T-cell (primary cell): Measurements from ENCODE around the gene ZNF195. TPM values are rescaled to one million over a fixed set of nuclear protein-coding genes. Genes with fewer than 3 reads are reported as not detected.

Experiments used
- ATAC-seq, 4 experiments: fragments of 200-7000 bp in 3 of 4; fragments of 150-1000 bp in 1 of 4; cut with Tn5 transposase; replicated peaks in 1 of 4; 1 replicate in 3 of 4; 2 replicates in 1 of 4; pipeline ENCODE4 v1.10.0; 2021; ENCODE audit warnings: moderate library complexity in 3 of 4, mild to moderate bottlenecking in 2 of 4, moderate number of reproducible peaks in 1 of 4
- CTCF ChIA-PET, 2 donors: fragments of 300-600 bp; sonication (Branson Sonifier 250); formaldehyde crosslinking; loops; one replicate each; lab custom pipeline; 2022; ENCODE audit warnings: antibody characterized with exemption in 2 of 2; lab: Charles Lee
- POLR2A ChIA-PET, 2 donors: fragments of 300-600 bp; sonication (Branson Sonifier 250); formaldehyde crosslinking; loops; one replicate each; lab custom pipeline; 2022; ENCODE audit warnings: antibody characterized with exemption in 2 of 2; lab: Charles Lee
- DNase-seq, 35 experiments: peaks; one replicate each; pipeline versions ENCODE4 v3.0.0 to v3.0.0-alpha.2; 2013 to 2023
- H3K27ac ChIP-seq: one replicate; pipeline ENCODE4 v1.5.1; 2013; ENCODE audit warnings: low read length
- H3K27me3 ChIP-seq, 2 experiments: replicated peaks in 1 of 2; 1 replicate in 1 of 2; 2 replicates in 1 of 2; pipeline versions ENCODE4 v1.6.1 to v1.7.0; 2013; ENCODE audit warnings: low read length in 1 of 2, mixed read lengths in 1 of 2; ENCODE audit not compliant: control insufficient read depth in 2 of 2, insufficient read depth in 2 of 2; ENCODE audit errors: extremely low read depth in 1 of 2
- H3K36me3 ChIP-seq, 2 donors: 1 replicate in 1 of 2; 2 replicates in 1 of 2; pipeline versions ENCODE4 v1.6.1 to v1.7.0; 2013; ENCODE audit warnings: low read length in 1 of 2; ENCODE audit not compliant: control insufficient read depth in 2 of 2, insufficient read depth in 1 of 2; ENCODE audit errors: extremely low read depth in 1 of 2
- H3K4me1 ChIP-seq, 2 experiments: 1 replicate in 1 of 2; 2 replicates in 1 of 2; pipeline versions ENCODE4 v1.6.1 to v1.7.0; 2013; ENCODE audit warnings: low read length in 2 of 2, mixed read lengths in 1 of 2; ENCODE audit not compliant: insufficient read depth in 2 of 2, control insufficient read depth in 1 of 2; ENCODE audit errors: extremely low read depth in 1 of 2
- H3K4me3 ChIP-seq, 2 donors: 1 replicate in 1 of 2; 2 replicates in 1 of 2; pipeline versions ENCODE4 v1.5.1 to v1.7.0; 2013; ENCODE audit warnings: mild to moderate bottlenecking in 2 of 2, low read length in 1 of 2, moderate library complexity in 1 of 2; ENCODE audit not compliant: control insufficient read depth in 1 of 2; ENCODE audit errors: extremely low read depth in 1 of 2
- H3K9me3 ChIP-seq: 2 replicates; pipeline ENCODE4 v1.7.0; 2013
- H3K27ac Mint-ChIP-seq, 2 donors: one replicate each; pipeline ENCODE4 v1.8.0; 2020 to 2021; ENCODE audit warnings: mild to moderate bottlenecking in 2 of 2, mixed read lengths in 2 of 2
- H3K27me3 Mint-ChIP-seq, 2 donors: one replicate each; pipeline ENCODE4 v1.8.0; 2021 to 2022; ENCODE audit warnings: mixed read lengths in 2 of 2
- H3K36me3 Mint-ChIP-seq: one replicate; pipeline ENCODE4 v1.8.0; 2021; ENCODE audit warnings: mixed read lengths
- H3K4me1 Mint-ChIP-seq, 3 donors: one replicate each; pipeline ENCODE4 v1.8.0; 2020 to 2022; ENCODE audit warnings: mixed read lengths in 3 of 3, mild to moderate bottlenecking in 1 of 3
- H3K4me3 Mint-ChIP-seq, 3 donors: one replicate each; pipeline ENCODE4 v1.8.0; 2020 to 2022; ENCODE audit warnings: mild to moderate bottlenecking in 3 of 3, mixed read lengths in 3 of 3, moderate library complexity in 3 of 3
- H3K9me3 Mint-ChIP-seq, 3 donors: one replicate each; pipeline ENCODE4 v1.8.0; 2020 to 2022; ENCODE audit warnings: mixed read lengths in 3 of 3
- WGBS: methylation state at CpG from one replicate; pipeline ENCODE4 v1.1.5; 2013; ENCODE audit warnings: missing lambda C conversion rate; ENCODE audit not compliant: insufficient coverage; 5-methylcytosine and 5-hydroxymethylcytosine counted together
- total RNA-seq, 35 experiments: library from RNA in 6 of 35; stranded (reverse) in 6 of 35; fragments of 120-200 nt in 1 of 35; gene quantifications; one replicate each; pipeline versions ENCODE4 v1.2.1 to v1.2.4 and lab custom pipeline; 2013 to 2026

The ZNF195 gene
- total RNA-seq, 5 donors from 2014 or later (not counting 1 experiment from before 2014, with no cell fraction given), result 22.9 to 35.8 (median 32.0) TPM

DNA sequence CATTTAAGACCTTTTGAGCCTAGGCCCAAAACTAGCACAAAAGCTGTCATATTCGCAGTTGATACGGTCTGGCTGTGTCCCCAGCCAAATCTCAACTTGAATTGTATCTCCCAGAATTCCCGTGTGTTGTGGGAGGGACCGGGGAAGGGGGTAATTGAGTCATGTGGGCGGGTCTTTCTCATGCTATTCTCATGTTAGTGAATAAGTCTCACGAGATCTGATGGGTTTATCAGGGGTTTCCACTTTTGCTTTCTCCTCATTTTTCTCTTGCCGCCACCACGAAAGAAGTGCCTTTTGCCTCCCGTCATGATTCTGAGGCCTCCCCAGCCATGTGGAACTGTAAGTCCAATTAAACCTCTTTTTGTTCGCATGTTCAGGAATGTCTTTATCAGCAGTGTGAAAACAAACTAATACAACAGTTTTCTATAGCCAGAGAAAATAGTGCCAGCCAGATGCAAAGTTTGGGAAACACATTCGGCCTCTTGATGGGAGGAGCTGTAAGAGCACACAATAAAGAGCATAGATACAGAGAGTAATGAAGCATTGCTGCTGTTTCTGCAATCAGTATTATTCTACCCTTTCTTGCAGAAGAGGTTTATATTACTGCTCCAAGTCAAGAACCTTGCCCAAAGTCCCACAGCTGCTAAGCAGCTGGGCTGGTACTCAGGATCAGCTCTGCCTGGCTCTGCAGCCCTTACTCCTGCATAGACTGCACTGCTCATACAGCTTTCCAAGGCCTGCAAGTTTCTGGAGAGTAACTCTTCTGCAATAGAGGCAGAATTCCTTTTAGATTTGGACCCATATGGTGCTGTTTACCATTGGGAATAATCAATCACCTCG lies 2.0 kb upstream of the ZNF195 start:
- Histone ChIP-seq H3K27me3 (no peaks in the 10 kb centered on the region), H3K36me3 (peaks cover 0 to under 1% of the 10 kb centered on the region in 2 donors), H3K4me1 (peaks cover 15 to 25% of the 10 kb centered on the region in 2 experiments), H3K4me3 (no peak overlapping the region), H3K27ac (no peak overlapping the region), H3K9me3 (no peaks in the 10 kb centered on the region)
- CTCF ChIA-PET, result interaction anchor here in 1 of 2 donors (1.0 to 2.6 kb wide), 3 partner anchors 9 to 39 kb away, joined by 3 to 11 read pairs (median 3); no protein-coding TSS in a partner anchor
- H3K9me3 Mint-ChIP-seq, result no peaks in the 10 kb centered on the region
- peaks cover 16% of the 10 kb centered on the region for H3K36me3 Mint-ChIP-seq
- H3K4me3 Mint-ChIP-seq, result no peak overlapping the region
- POLR2A ChIA-PET, result no interaction called here
- 100% methylated on average over 4 of the region's 12 CpGs for WGBS
- H3K27ac Mint-ChIP-seq, result peak overlapping the region in 1 of 2 donors; percentile 34
- DNase-seq (no peak), ATAC-seq (no peak)
- peaks cover 3 to 4% of the 10 kb centered on the region in 2 donors for H3K27me3 Mint-ChIP-seq
- H3K4me1 Mint-ChIP-seq, result peaks cover 40 to 43% (median 41%) of the 10 kb centered on the region in 3 donors

- Mint-ChIP-seq H3K36me3 (peaks cover 67% of the 10 kb centered on the region), H3K9me3 (peaks cover 0 to 9% (median under 1%) of the 10 kb centered on the region in 3 donors), H3K27me3 (no peaks in the 10 kb centered on the region), H3K27ac (peak overlapping the region in 1 of 2 donors; percentile 34), H3K4me1 (peaks cover 58 to 69% (median 61%) of the 10 kb centered on the region in 3 donors), H3K4me3 (peak overlapping the region in 2 of 3 donors; percentile 17 to 97)
- Histone ChIP-seq H3K27ac (no peak overlapping the region), H3K36me3 (peaks cover 15 to 28% of the 10 kb centered on the region in 2 donors), H3K9me3 (no peaks in the 10 kb centered on the region), H3K4me1 (peaks cover 15 to 29% of the 10 kb centered on the region in 2 experiments), H3K27me3 (no peaks in the 10 kb centered on the region), H3K4me3 (no peak overlapping the region)
- DNase-seq, result no peak
- ChIA-PET CTCF (interaction anchor here in 1 of 2 donors (0.6 kb wide), 1 partner anchor 811 kb away, joined by 3 read pairs; no protein-coding TSS in a partner anchor), POLR2A (no interaction called here)
- ATAC-seq, result no peak
- WGBS, result 97% methylated on average over 3 of the region's 4 CpGs
Measured at GRCh38 chr11:3375552-3375951, 3.4 kb downstream of the ZNF195 start.

GRCh38 chr11:3370311-3370870 lies 8.6 kb downstream of the ZNF195 start:
- Histone ChIP-seq H3K4me1 (no peaks in the 10 kb centered on the region), H3K4me3 (no peak overlapping the region), H3K27ac (no peak overlapping the region), H3K9me3 (peaks cover 12% of the 10 kb centered on the region), H3K27me3 (no peaks in the 10 kb centered on the region), H3K36me3 (peaks cover 23 to 65% of the 10 kb centered on the region in 2 donors)
- Mint-ChIP-seq H3K4me1 (peaks cover 12 to 24% (median 18%) of the 10 kb centered on the region in 3 donors), H3K27me3 (no peaks in the 10 kb centered on the region), H3K9me3 (peaks cover 0 to 33% (median 15%) of the 10 kb centered on the region in 3 donors), H3K27ac (no peak overlapping the region), H3K4me3 (no peak overlapping the region), H3K36me3 (peaks cover 85% of the 10 kb centered on the region)
- ChIA-PET CTCF (interaction anchor here in 1 of 2 donors (0.6 kb wide), 1 partner anchor 268 kb away, joined by 3 read pairs; no protein-coding TSS in a partner anchor), POLR2A (no interaction called here)
- no peak for ATAC-seq
- no peak for DNase-seq
- WGBS, result 90% methylated on average over 3 of the region's 9 CpGs

GRCh38 chr11:3369366-3369765 lies 9.6 kb downstream of the ZNF195 start:
- Mint-ChIP-seq H3K36me3 (peaks cover 86% of the 10 kb centered on the region), H3K4me3 (no peak overlapping the region), H3K27ac (no peak overlapping the region), H3K27me3 (no peaks in the 10 kb centered on the region), H3K9me3 (peaks cover 0 to 44% (median 24%) of the 10 kb centered on the region in 3 donors), H3K4me1 (peaks cover 7 to 15% (median 13%) of the 10 kb centered on the region in 3 donors)
- ATAC-seq (no peak), DNase-seq (no peak)
- H3K36me3 ChIP-seq, result peaks cover 23 to 70% of the 10 kb centered on the region in 2 donors
- H3K4me3 ChIP-seq, result no peak overlapping the region
- ChIA-PET CTCF (no interaction called here), POLR2A (no interaction called here)
- WGBS, result 96% methylated on average over 4 of the region's 6 CpGs
- no peak overlapping the region for H3K27ac ChIP-seq
- no peaks in the 10 kb centered on the region for H3K4me1 ChIP-seq
- H3K9me3 ChIP-seq, result peaks cover 16% of the 10 kb centered on the region
- H3K27me3 ChIP-seq, result no peaks in the 10 kb centered on the region

DNA sequence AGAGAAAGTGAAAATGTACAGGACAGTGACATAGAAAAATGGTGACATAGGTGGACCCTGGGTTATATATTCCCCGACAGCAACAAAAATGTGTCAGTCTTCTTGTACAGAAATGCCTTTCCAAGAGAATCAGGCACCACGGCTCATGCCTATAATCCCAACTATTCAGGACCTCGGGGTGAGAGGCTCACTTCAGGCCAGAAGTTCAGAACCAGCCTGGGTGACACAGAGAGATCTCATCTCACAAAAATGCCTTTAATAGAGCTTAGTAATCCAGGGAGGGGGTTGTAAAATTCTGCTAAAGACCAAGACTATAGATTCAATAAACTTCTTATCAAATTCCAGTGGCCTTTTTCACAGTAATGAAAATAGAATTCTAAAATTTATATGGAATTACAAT lies 10.7 kb downstream of the ZNF195 start:
- H3K27me3 ChIP-seq, result no peaks in the 10 kb centered on the region
- H3K4me3 ChIP-seq, result peak overlapping the region in 1 of 2 donors; percentile 23
- Mint-ChIP-seq H3K27me3 (no peaks in the 10 kb centered on the region), H3K4me3 (no peak overlapping the region), H3K36me3 (peaks cover 86% of the 10 kb centered on the region), H3K9me3 (peaks cover 4 to 54% (median 33%) of the 10 kb centered on the region in 3 donors), H3K27ac (no peak overlapping the region), H3K4me1 (peaks cover 0 to 5% (median 4%) of the 10 kb centered on the region in 3 donors)
- ChIA-PET POLR2A (no interaction called here), CTCF (no interaction called here)
- H3K36me3 ChIP-seq, result peaks cover 22 to 75% of the 10 kb centered on the region in 2 donors
- no peak overlapping the region for H3K27ac ChIP-seq
- peaks cover 16% of the 10 kb centered on the region for H3K9me3 ChIP-seq
- no peak for ATAC-seq
- H3K4me1 ChIP-seq, result no peaks in the 10 kb centered on the region
- DNase-seq, result no peak
- WGBS, result 100% methylated on average over 2 of the region's 3 CpGs

DNA sequence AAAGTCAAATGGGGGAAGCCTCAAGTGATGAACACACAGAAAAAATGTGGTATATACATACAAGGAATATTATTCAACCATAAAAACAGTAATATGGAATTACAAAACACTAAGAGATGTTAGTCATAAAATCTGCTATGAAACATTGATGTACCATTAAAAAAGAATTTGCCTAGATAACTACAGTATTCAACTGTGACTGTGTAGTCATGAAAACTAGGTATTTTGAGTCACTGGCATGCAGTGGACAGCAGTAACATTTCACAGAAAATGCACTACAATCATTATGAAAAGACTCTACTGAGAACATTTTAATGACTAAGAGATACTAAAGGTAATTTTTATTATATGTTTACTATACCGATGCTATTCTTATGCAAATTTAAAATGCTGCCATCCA lies 11.7 kb downstream of the ZNF195 start:
- Mint-ChIP-seq H3K4me1 (peaks cover 3 to 4% (median 4%) of the 10 kb centered on the region in 3 donors), H3K36me3 (peaks cover 88% of the 10 kb centered on the region), H3K27me3 (no peaks in the 10 kb centered on the region), H3K4me3 (no peak overlapping the region), H3K9me3 (peaks cover 10 to 64% (median 41%) of the 10 kb centered on the region in 3 donors), H3K27ac (no peak overlapping the region)
- ChIA-PET CTCF (no interaction called here), POLR2A (no interaction called here)
- Histone ChIP-seq H3K36me3 (peaks cover 15 to 79% of the 10 kb centered on the region in 2 donors), H3K27me3 (no peaks in the 10 kb centered on the region), H3K9me3 (peaks cover 24% of the 10 kb centered on the region), H3K4me3 (no peak overlapping the region), H3K27ac (no peak overlapping the region), H3K4me1 (no peaks in the 10 kb centered on the region)
- WGBS, result no CpG with 5 or more reads among the region's 1 CpG
- no peak for ATAC-seq
- DNase-seq, result no peak
